VCaP (cell line): ENCODE measurements around the gene STARD13.

Experiments
- H3K27ac ChIP-seq: fragments of 450-650 bp; 2 replicates; pipeline ENCODE4 v1.5.1; 2017
- TF ChIP-seq, protein P1 (sequence below): fragments of 450-650 bp; conservative IDR thresholded peaks from 2 replicates; pipeline ENCODE4 v1.5.1; 2017; ENCODE audit warnings: mild to moderate bottlenecking, moderate library complexity

The STARD13 gene

DNA sequence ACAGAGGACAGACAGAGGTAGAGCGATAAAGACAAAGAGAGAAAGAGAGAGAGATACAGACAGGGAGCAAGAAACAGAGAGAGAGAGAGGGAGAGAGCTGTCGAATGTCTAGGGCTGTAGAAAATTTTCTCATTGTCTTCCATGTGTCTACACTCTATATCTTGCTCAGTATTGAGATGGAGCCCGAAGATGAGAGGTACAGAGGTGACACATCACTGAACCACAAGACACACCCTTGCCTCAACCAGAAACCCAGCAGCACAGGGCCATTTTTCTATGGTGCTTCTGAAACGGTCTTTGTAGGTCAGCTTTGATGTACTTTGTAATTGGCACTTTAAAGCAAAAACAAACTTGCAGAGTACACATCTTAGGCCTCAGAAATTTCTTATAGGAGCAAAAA lies 157.4 kb downstream of the STARD13 start:
- H3K27ac ChIP-seq = no peak overlapping the region
- TF ChIP-seq, protein P1, sequence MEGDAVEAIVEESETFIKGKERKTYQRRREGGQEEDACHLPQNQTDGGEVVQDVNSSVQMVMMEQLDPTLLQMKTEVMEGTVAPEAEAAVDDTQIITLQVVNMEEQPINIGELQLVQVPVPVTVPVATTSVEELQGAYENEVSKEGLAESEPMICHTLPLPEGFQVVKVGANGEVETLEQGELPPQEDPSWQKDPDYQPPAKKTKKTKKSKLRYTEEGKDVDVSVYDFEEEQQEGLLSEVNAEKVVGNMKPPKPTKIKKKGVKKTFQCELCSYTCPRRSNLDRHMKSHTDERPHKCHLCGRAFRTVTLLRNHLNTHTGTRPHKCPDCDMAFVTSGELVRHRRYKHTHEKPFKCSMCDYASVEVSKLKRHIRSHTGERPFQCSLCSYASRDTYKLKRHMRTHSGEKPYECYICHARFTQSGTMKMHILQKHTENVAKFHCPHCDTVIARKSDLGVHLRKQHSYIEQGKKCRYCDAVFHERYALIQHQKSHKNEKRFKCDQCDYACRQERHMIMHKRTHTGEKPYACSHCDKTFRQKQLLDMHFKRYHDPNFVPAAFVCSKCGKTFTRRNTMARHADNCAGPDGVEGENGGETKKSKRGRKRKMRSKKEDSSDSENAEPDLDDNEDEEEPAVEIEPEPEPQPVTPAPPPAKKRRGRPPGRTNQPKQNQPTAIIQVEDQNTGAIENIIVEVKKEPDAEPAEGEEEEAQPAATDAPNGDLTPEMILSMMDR = no peak

DNA sequence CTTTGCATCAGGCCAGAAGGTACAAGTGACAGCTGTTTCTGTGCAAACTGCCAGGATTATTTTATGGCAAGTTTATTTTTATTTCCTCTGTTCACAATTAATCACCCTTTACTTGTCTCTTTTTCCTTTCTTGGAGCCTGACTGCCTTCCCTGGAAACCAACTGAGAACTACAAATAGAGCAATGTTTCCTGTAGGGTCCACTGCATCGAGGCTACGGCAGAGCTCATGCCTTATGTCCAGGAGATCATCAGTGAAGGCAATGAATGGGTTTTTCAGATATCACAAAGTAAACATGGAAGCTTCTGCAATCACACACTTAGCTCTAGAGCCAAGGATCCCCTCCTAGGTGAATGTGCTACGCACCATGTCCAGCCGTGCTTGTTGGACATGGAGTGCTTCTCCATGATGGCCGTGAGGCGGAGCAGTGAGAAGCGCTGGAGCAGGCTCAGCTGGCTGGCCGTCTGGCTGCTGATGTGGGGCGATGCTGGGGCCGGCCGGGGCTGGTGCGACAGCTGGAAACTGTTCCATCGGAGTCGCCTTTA lies 158.5 kb downstream of the STARD13 start:
- H3K27ac ChIP-seq = peak overlapping the region; percentile 21; the same call in 1 of the 2 replicates
- TF ChIP-seq, protein P1 = peak; percentile 32; the same call in 1 of the 2 replicates

DNA sequence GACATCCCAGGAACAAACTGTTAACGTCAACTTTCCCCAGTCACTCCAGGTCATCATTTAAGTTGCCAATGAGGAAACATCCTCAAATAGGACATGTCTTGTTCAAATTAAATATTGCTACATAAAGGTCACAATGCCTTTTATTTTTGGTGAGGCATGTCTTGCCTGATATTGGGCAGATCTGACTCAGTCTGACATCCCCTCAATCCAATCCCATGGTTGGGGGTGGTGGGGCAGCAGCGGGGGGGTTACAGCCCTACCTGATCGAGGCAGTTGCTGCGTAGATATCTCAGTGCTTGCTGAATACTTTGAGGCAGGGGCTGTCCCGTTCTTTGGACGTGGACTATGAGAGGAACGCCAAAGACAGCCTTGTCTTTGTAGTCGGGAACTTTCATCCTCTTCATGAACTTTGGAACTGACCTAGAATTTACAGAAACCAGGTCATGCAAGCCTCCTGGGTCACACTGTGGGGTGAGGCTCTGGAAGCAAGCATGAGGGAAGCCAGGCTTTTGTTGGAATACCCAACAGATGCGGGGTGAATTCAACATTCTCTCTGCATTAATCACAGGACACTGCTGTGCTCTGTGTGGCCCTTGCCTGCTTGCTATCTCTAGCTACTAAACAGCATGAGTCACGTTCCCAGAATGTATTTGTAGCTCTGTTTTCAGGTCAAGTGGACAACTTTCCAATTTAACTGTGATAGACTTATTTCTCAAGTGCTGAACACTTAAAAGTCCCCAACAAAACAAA lies 159.6 kb downstream of the STARD13 start:
- H3K27ac ChIP-seq = no peak overlapping the region
- TF ChIP-seq, protein P1 = no peak

DNA sequence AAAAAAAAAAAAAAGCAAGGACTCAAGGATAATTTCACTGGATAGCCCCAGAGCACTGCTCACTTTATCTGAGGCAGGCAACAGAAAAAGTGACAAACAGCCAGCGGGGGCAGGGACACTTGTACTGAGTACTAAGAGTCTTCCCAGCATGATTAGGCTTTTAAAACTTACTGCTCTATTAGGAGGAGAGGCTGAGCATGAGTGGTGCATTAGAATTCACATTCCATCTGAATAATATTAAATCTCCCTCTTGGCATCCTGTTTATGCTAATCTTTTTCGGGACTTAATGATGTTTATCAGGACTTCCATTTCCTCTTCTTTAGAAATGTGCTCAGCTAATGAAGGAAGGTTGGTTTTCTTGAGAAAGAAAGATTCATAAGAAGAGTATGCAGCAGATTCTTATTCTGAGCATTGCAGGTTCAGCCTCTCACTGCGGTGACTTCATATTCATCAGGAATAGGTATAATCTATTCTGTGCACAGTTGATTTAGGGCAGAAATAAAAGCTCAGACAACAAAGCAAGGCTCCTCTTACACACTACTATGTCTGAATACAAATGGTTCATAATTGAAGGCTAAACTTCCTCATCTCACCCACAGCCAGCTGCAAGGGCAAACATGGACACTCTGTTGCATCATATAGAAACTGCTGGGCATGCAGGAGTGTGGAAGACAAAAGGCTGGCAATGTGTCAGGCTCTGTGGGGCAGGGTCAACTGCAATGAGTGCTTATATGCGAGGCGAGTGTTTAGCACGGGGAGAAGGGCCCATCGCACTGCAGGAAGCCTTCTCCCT lies 162.3 kb downstream of the STARD13 start:
- H3K27ac ChIP-seq = no peak overlapping the region
- TF ChIP-seq, protein P1 = no peak

DNA sequence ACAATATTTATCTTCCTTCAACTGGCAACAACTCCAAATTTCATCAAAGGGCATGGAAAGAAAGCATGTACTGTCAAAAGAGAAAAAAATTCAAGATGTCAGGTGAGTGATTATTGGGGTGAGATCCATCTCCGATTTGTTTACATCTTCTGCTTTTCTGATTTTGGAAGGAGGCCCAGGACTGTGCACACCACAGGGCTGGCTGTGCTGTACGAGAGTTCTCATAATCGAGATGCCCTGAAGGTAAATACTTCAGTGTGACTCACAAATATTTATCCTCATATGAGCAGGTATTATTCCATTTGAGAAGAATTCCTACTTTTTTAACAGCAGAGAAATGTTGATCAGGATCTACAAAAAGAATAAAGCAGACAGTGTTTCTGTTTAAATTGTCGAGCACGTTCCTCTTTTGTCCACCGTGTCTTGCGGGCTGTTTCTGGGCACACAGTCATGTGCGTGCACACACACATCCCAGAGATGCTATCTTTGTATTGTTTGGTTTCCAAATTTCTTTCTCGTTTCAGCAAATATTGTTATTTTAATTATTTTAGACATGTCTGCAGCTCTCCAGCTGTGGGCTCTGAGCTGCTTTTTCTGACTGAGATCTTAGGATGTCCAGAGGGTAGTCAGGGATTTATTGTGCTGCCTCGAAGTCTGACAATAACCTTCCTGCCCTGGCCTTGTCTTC lies 165.6 kb downstream of the STARD13 start:
- peak overlapping the region; percentile 88 for H3K27ac ChIP-seq
- TF ChIP-seq, protein P1 = no peak

DNA sequence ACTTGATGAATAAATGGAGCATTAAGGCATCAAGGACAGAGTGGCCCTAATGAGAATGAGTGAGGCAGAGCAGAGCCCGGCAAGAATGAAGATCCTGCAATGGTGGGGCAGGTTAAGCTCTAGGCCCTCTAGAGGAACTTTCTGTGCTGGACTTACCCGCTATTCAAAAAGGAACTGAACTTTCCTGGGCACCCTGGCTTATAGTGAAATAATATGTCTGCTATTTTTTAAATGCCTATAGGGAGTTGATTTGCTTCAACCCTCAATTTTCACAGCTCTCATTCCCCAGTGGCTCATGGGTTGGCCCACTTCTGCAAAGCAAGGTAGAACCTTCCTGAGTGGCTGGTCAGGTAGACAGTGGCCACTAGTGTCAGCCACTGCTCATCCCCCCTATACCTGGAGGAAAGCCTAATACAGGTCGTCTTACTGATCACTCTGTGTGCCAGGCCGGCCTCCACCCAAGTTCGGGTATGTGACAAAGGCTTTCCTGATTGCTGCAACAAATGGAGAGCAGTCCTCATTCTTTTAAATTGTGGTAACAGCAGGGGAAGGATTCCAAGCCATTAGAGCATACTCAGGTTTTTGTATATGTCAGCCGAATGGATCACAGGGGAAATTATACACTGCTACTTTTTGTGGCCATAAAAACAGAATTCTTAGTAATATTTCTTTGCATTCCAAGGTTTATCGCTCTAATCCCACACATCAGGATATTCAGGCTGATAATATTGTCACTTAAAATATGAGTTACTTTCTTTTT lies 166.4 kb downstream of the STARD13 start:
- peak overlapping the region; percentile 88 for H3K27ac ChIP-seq
- TF ChIP-seq, protein P1 = 0 out of 2 replicates have a peak, but pooled peaks have one; percentile 10
